ENCODE results near the gene SOBP.

- TF ChIP-seq CTCF (IDR thresholded peaks at IDR 0.05; ENCODE audit: low read depth, low read length) (no peak), EZH2phosphoT487 (IDR thresholded peaks at IDR 0.05; ENCODE audit: low read depth) (no peak)
Observed at GRCh38 chr6:107665382-107665781, 175.5 kb downstream of the SOBP start.
